GM12878 (cell line): ENCODE measurements around the gene TRIM49D2. TPM values are rescaled to one million over a fixed set of nuclear protein-coding genes. Genes with fewer than 3 reads are reported as not detected.
"Not testable (repeated sequence)": the region's sequence is repeated elsewhere in the genome, so short reads cannot be mapped to it uniquely, and the experiment has no call there.

Experiments
- ATAC-seq: fragments of 200-7000 bp; cut with Tn5 transposase; 3 replicates; pipeline ENCODE4 v1.9.1; 2020; ENCODE audit warnings: mild to moderate bottlenecking, moderate library complexity
- BruUV-seq: library from RNA; stranded (reverse); fragments of 400-500 nt; replicated peaks from 2 replicates; lab custom pipeline; 2021; lab: Mats Ljungman, UMichigan
- CTCF ChIA-PET: fragments of 300-600 bp; sonication (Branson Sonifier 250); formaldehyde crosslinking; extraction: SDS; loops from one replicate; lab custom pipeline; 2021; ENCODE audit warnings: inconsistent platforms; lab: Yijun Ruan, JAX
- POLR2A ChIA-PET: fragments of 350-600 bp; formaldehyde crosslinking; extraction: SDS; loops from one replicate; lab custom pipeline; 2021; ENCODE audit warnings: inconsistent platforms; lab: Charles Lee
- RAD21 ChIA-PET: fragments of 300-600 bp; sonication (Branson Sonifier 250); formaldehyde crosslinking; loops from one replicate; lab custom pipeline; 2023; ENCODE audit warnings: antibody characterized with exemption; ENCODE audit not compliant: unreplicated experiment; lab: Charles Lee
- SMC1A ChIA-PET: fragments of 300-600 bp; sonication (Branson Sonifier 250); formaldehyde crosslinking; loops from one replicate; lab custom pipeline; 2023; ENCODE audit not compliant: unreplicated experiment, uncharacterized antibody; lab: Charles Lee
- DNase-seq: peaks from one replicate; pipeline ENCODE4 v3.0.0-alpha.2; 2011; ENCODE audit warnings: low read depth, low spot score
- FAIRE-seq: peaks from 3 replicates; lab custom pipeline; 2011; peaks lifted over from hg19 to GRCh38; lab: Jason Lieb, UNC
- H2AFZ ChIP-seq: 2 replicates; pipeline ENCODE4 v1.6.0; 2011; ENCODE audit warnings: low read depth, low read length, control low read depth; ENCODE audit not compliant: control insufficient read depth
- H3K27ac ChIP-seq: 2 replicates; pipeline ENCODE4 v1.5.1; 2011; ENCODE audit warnings: control low read depth; ENCODE audit not compliant: control insufficient read depth, insufficient read depth
- H3K27me3 ChIP-seq, 2 experiments: replicated peaks in 1 of 2; 2 replicates each; pipeline versions ENCODE4 v1.6.0 to v1.6.1; 2011; ENCODE audit warnings: low read length in 1 of 2; ENCODE audit not compliant: control insufficient read depth in 2 of 2, insufficient read depth in 2 of 2
- H3K36me3 ChIP-seq, 2 experiments: 2 replicates each; pipeline ENCODE4 v1.5.1; 2011; ENCODE audit warnings: low read length in 1 of 2; ENCODE audit not compliant: control insufficient read depth in 2 of 2, insufficient read depth in 2 of 2
- H3K4me1 ChIP-seq: 2 replicates; pipeline ENCODE4 v1.6.1; 2011; ENCODE audit warnings: mild to moderate bottlenecking, low read length, moderate library complexity, mixed read lengths; ENCODE audit not compliant: control insufficient read depth, insufficient read depth
- H3K4me2 ChIP-seq: 2 replicates; pipeline ENCODE4 v1.6.0; 2011; ENCODE audit warnings: control low read depth; ENCODE audit not compliant: control insufficient read depth, insufficient read depth
- H3K4me3 ChIP-seq: fragments of 200-600 bp; sonication (generic); 2 replicates; pipeline ENCODE4 v1.5.1; 2016
- H3K79me2 ChIP-seq: 2 replicates; pipeline ENCODE4 v1.6.0; 2011; ENCODE audit warnings: low read length; ENCODE audit not compliant: control insufficient read depth, insufficient read depth
- H3K9ac ChIP-seq: 2 replicates; pipeline ENCODE4 v1.8.0; 2011; ENCODE audit warnings: low read length, control low read depth, mixed read lengths; ENCODE audit not compliant: control insufficient read depth, insufficient read depth
- H3K9me3 ChIP-seq: replicated peaks from 3 replicates; pipeline ENCODE4 v1.5.1; 2011; ENCODE audit warnings: mild to moderate bottlenecking, low read length; ENCODE audit not compliant: control insufficient read depth, insufficient read depth
- H4K20me1 ChIP-seq: 2 replicates; pipeline ENCODE4 v1.6.0; 2011; ENCODE audit not compliant: control insufficient read depth, insufficient read depth
- WGBS: methylation state at CpG from one replicate; pipeline ENCODE4 v1.1.6; 2016; ENCODE audit warnings: low lambda C conversion rate; ENCODE audit not compliant: insufficient replicate concordance, insufficient coverage; ENCODE audit errors: missing lambda C conversion rate; 5-methylcytosine and 5-hydroxymethylcytosine counted together
- in situ Hi-C: fragments of 300-500 bp; cut with MboI; formaldehyde crosslinking; loops from 9 replicates; pipeline ENCODE4 v1.14.3; 2018; ENCODE audit warnings: mixed read lengths
- intact Hi-C: fragments of 100-400 bp; cut with micrococcal nuclease; formaldehyde crosslinking; loops from one replicate; pipeline ENCODE4 v1.14.2; 2022; ENCODE audit not compliant: unreplicated experiment
- polyA plus RNA-seq, 11 experiments: library from polyadenylated mRNA; depleted of rRNA in 4 of 11; unstranded in 6 of 11; stranded (reverse) in 5 of 11; fragments of >200 nt; fragmentation: Nextera tagmentation in 4 of 11; fragmentation: Illumina TruSeq in 1 of 11; extraction: Ambion mirVana in 4 of 11; extraction: Trizol in 1 of 11; gene quantifications; 1 replicate in 1 of 11; 2 replicates in 10 of 11; pipeline versions ENCODE4 v1.2.1 to v1.2.3, GENCODE V29; 2011 to 2016; ENCODE audit warnings: inconsistent platforms in 2 of 11, missing spikeins in 2 of 11, low read depth in 1 of 11
- small RNA-seq: library from RNA; depleted of rRNA; stranded (forward); fragments of <200 nt; gene quantifications from one replicate; pipeline ENCODE3, GENCODE V24; 2014
- total RNA-seq, 4 experiments: library from RNA; depleted of rRNA in 3 of 4; stranded (reverse); fragments of >200 nt in 3 of 4; fragmentation: Illumina TruSeq in 1 of 4; extraction: Trizol in 1 of 4; gene quantifications; 2 replicates each; pipeline versions ENCODE4 v1.2.1 to v1.2.3, GENCODE V29; 2013 to 2021

The TRIM49D2 gene
- total and polyA plus RNA-seq, 10 of the 15 experiments (the other 5 are each of a cell fraction or from before 2014, with no cell fraction given): not detected

DNA sequence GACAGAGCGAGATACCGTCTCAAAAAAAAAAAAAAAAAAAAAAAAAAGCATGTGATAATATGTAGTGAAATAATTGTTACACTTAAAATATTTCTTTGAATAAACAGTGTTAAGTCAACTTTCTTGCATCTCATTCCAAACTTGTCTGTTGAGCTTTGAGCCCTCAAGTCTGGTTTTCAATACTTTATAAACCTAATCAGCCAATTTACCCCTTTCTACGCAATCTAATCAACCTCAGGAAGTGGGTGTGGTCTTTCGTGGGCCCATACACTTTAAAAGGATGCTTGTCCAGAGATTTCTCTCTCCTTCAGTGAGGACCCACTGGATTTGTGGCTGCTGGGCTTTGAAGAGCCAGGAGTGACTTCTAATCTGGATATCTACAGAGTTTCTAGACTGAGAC is 41.9 kb downstream of the TRIM49D2 start, which contains the start of gene TRIM64:
Gene TRIM64, plus strand, starts transcription at position 301 of the 400 bp plus-strand sequence. CDS start 2,467 bp downstream, outside the sequence.
- CTCF ChIA-PET, POLR2A ChIA-PET, RAD21 ChIA-PET, intact Hi-C loops, H3K9ac ChIP-seq, H3K4me1 ChIP-seq, DNase-seq, H3K36me3 ChIP-seq, SMC1A ChIA-PET, H3K9me3 ChIP-seq, BruUV-seq, FAIRE-seq, H3K4me2 ChIP-seq, in situ Hi-C loops, H3K27me3 ChIP-seq, H2AFZ ChIP-seq, H3K27ac ChIP-seq, H4K20me1 ChIP-seq, H3K4me3 ChIP-seq, ATAC-seq, H3K79me2 ChIP-seq: not testable (repeated sequence)
- WGBS: no CpG with 5 or more reads among the region's 4 CpGs

Small RNA genes within 50 kb of the gene (small RNA-seq; reads per million reads assigned to genes)
- gene AP004607.1: not detected

Other genes starting within 250 kb of the TRIM49D2 start
Only the 7 nearest of the 8 such genes appear.
- gene TRIM49, start 115.5 kb upstream of the TRIM49D2 start, total RNA-seq (2014; rRNA removed): not detected in 2 replicates
- not detected in 2 replicates for gene TRIM49, start 115.5 kb upstream of the TRIM49D2 start, total RNA-seq (2014; rRNA removed; fragmentation: Illumina TruSeq; extraction: Trizol)
- not detected in 2 replicates for gene TRIM49, start 115.5 kb upstream of the TRIM49D2 start, total RNA-seq (2021)
- not detected in 2 replicates for gene TRIM49, start 115.5 kb upstream of the TRIM49D2 start, polyA plus RNA-seq (2011; rRNA removed)
- gene TRIM49, start 115.5 kb upstream of the TRIM49D2 start, polyA plus RNA-seq (2014; fragmentation: Illumina TruSeq; extraction: Trizol): not detected in 2 replicates
- not detected for gene TRIM49, start 115.5 kb upstream of the TRIM49D2 start, polyA plus RNA-seq (2014; fragmentation: Nextera tagmentation; extraction: Ambion mirVana)
- not detected in 2 replicates for gene TRIM49, start 115.5 kb upstream of the TRIM49D2 start, polyA plus RNA-seq (2014; rRNA removed)
- gene TRIM49, start 115.5 kb upstream of the TRIM49D2 start, polyA plus RNA-seq (2016; fragmentation: Nextera tagmentation; extraction: Ambion mirVana): not detected
- not detected in 2 replicates for gene TRIM64B, start 45.6 kb upstream of the TRIM49D2 start, total RNA-seq (2014; rRNA removed)
- gene TRIM64B, start 45.6 kb upstream of the TRIM49D2 start, total RNA-seq (2014; rRNA removed; fragmentation: Illumina TruSeq; extraction: Trizol): not detected in 2 replicates
- gene TRIM64B, start 45.6 kb upstream of the TRIM49D2 start, total RNA-seq (2021): not detected in 2 replicates
- gene TRIM64B, start 45.6 kb upstream of the TRIM49D2 start, polyA plus RNA-seq (2011; rRNA removed): not detected in 2 replicates
- gene TRIM64B, start 45.6 kb upstream of the TRIM49D2 start, polyA plus RNA-seq (2014; fragmentation: Illumina TruSeq; extraction: Trizol): not detected in 2 replicates
- gene TRIM64B, start 45.6 kb upstream of the TRIM49D2 start, polyA plus RNA-seq (2014; fragmentation: Nextera tagmentation; extraction: Ambion mirVana): not detected
- not detected in 2 replicates for gene TRIM64B, start 45.6 kb upstream of the TRIM49D2 start, polyA plus RNA-seq (2014; rRNA removed)
- gene TRIM64B, start 45.6 kb upstream of the TRIM49D2 start, polyA plus RNA-seq (2016; fragmentation: Nextera tagmentation; extraction: Ambion mirVana): not detected
- not detected in 2 replicates for gene TRIM49D1, start 1.8 kb upstream of the TRIM49D2 start, total RNA-seq (2014; rRNA removed)
- gene TRIM49D1, start 1.8 kb upstream of the TRIM49D2 start, total RNA-seq (2014; rRNA removed; fragmentation: Illumina TruSeq; extraction: Trizol): not detected in 2 replicates
- not detected in 2 replicates for gene TRIM49D1, start 1.8 kb upstream of the TRIM49D2 start, total RNA-seq (2021)
- not detected in 2 replicates for gene TRIM49D1, start 1.8 kb upstream of the TRIM49D2 start, polyA plus RNA-seq (2011; rRNA removed)
- gene TRIM49D1, start 1.8 kb upstream of the TRIM49D2 start, polyA plus RNA-seq (2014; fragmentation: Illumina TruSeq; extraction: Trizol): not detected in 2 replicates
- not detected for gene TRIM49D1, start 1.8 kb upstream of the TRIM49D2 start, polyA plus RNA-seq (2014; fragmentation: Nextera tagmentation; extraction: Ambion mirVana)
- not detected in 2 replicates for gene TRIM49D1, start 1.8 kb upstream of the TRIM49D2 start, polyA plus RNA-seq (2014; rRNA removed)
- gene TRIM49D1, start 1.8 kb upstream of the TRIM49D2 start, polyA plus RNA-seq (2016; fragmentation: Nextera tagmentation; extraction: Ambion mirVana): not detected
- gene TRIM64, start 42.0 kb downstream of the TRIM49D2 start, total RNA-seq (2014; rRNA removed): not detected in 2 replicates
- gene TRIM64, start 42.0 kb downstream of the TRIM49D2 start, total RNA-seq (2014; rRNA removed; fragmentation: Illumina TruSeq; extraction: Trizol): not detected in 2 replicates
- not detected in 2 replicates for gene TRIM64, start 42.0 kb downstream of the TRIM49D2 start, total RNA-seq (2021)
- gene TRIM64, start 42.0 kb downstream of the TRIM49D2 start, polyA plus RNA-seq (2011; rRNA removed): not detected in 2 replicates
- not detected in 2 replicates for gene TRIM64, start 42.0 kb downstream of the TRIM49D2 start, polyA plus RNA-seq (2014; fragmentation: Illumina TruSeq; extraction: Trizol)
- not detected for gene TRIM64, start 42.0 kb downstream of the TRIM49D2 start, polyA plus RNA-seq (2014; fragmentation: Nextera tagmentation; extraction: Ambion mirVana)
- not detected in 2 replicates for gene TRIM64, start 42.0 kb downstream of the TRIM49D2 start, polyA plus RNA-seq (2014; rRNA removed)
- not detected for gene TRIM64, start 42.0 kb downstream of the TRIM49D2 start, polyA plus RNA-seq (2016; fragmentation: Nextera tagmentation; extraction: Ambion mirVana)
- gene TRIM49C, start 107.0 kb downstream of the TRIM49D2 start, total RNA-seq (2014; rRNA removed): not detected in 2 replicates
- not detected in 2 replicates for gene TRIM49C, start 107.0 kb downstream of the TRIM49D2 start, total RNA-seq (2014; rRNA removed; fragmentation: Illumina TruSeq; extraction: Trizol)
- not detected in 2 replicates for gene TRIM49C, start 107.0 kb downstream of the TRIM49D2 start, total RNA-seq (2021)
- not detected in 2 replicates for gene TRIM49C, start 107.0 kb downstream of the TRIM49D2 start, polyA plus RNA-seq (2011; rRNA removed)
- not detected in 2 replicates for gene TRIM49C, start 107.0 kb downstream of the TRIM49D2 start, polyA plus RNA-seq (2014; fragmentation: Illumina TruSeq; extraction: Trizol)
- gene TRIM49C, start 107.0 kb downstream of the TRIM49D2 start, polyA plus RNA-seq (2014; fragmentation: Nextera tagmentation; extraction: Ambion mirVana): not detected
- gene TRIM49C, start 107.0 kb downstream of the TRIM49D2 start, polyA plus RNA-seq (2014; rRNA removed): not detected in 2 replicates
- gene TRIM49C, start 107.0 kb downstream of the TRIM49D2 start, polyA plus RNA-seq (2016; fragmentation: Nextera tagmentation; extraction: Ambion mirVana): not detected
- not detected in 2 replicates for gene UBTFL1, start 161.9 kb downstream of the TRIM49D2 start, total RNA-seq (2014; rRNA removed)
- gene UBTFL1, start 161.9 kb downstream of the TRIM49D2 start, total RNA-seq (2014; rRNA removed; fragmentation: Illumina TruSeq; extraction: Trizol): not detected in 2 replicates
- not detected in 2 replicates for gene UBTFL1, start 161.9 kb downstream of the TRIM49D2 start, total RNA-seq (2021)
- gene UBTFL1, start 161.9 kb downstream of the TRIM49D2 start, polyA plus RNA-seq (2011; rRNA removed): not detected in 2 replicates
- not detected in 2 replicates for gene UBTFL1, start 161.9 kb downstream of the TRIM49D2 start, polyA plus RNA-seq (2014; fragmentation: Illumina TruSeq; extraction: Trizol)
- gene UBTFL1, start 161.9 kb downstream of the TRIM49D2 start, polyA plus RNA-seq (2014; fragmentation: Nextera tagmentation; extraction: Ambion mirVana): not detected
- gene UBTFL1, start 161.9 kb downstream of the TRIM49D2 start, polyA plus RNA-seq (2014; rRNA removed): not detected in 2 replicates
- gene UBTFL1, start 161.9 kb downstream of the TRIM49D2 start, polyA plus RNA-seq (2016; fragmentation: Nextera tagmentation; extraction: Ambion mirVana): not detected
- gene NAALAD2, start 210.6 kb downstream of the TRIM49D2 start, total RNA-seq (2014; rRNA removed): not detected in 2 replicates
- not detected in 2 replicates for gene NAALAD2, start 210.6 kb downstream of the TRIM49D2 start, total RNA-seq (2014; rRNA removed; fragmentation: Illumina TruSeq; extraction: Trizol)
- gene NAALAD2, start 210.6 kb downstream of the TRIM49D2 start, total RNA-seq (2021): not detected in 2 replicates
- gene NAALAD2, start 210.6 kb downstream of the TRIM49D2 start, polyA plus RNA-seq (2011; rRNA removed): 0.16 and 0.98 TPM in 2 replicates
- 0.24 TPM in 1 of 2 replicates, not detected in the other for gene NAALAD2, start 210.6 kb downstream of the TRIM49D2 start, polyA plus RNA-seq (2014; fragmentation: Illumina TruSeq; extraction: Trizol)
- gene NAALAD2, start 210.6 kb downstream of the TRIM49D2 start, polyA plus RNA-seq (2014; fragmentation: Nextera tagmentation; extraction: Ambion mirVana): under 1 TPM; 0.05 to 0.11 TPM
- not detected in 2 replicates for gene NAALAD2, start 210.6 kb downstream of the TRIM49D2 start, polyA plus RNA-seq (2014; rRNA removed)
- gene NAALAD2, start 210.6 kb downstream of the TRIM49D2 start, polyA plus RNA-seq (2016; fragmentation: Nextera tagmentation; extraction: Ambion mirVana): under 1 TPM; 0.08 to 0.24 TPM